Chondrocyte (in vitro differentiated cells): ENCODE results near the gene GRID2. TPM values are rescaled to one million over a fixed set of nuclear protein-coding genes. Genes with fewer than 3 reads are reported as not detected.

Experiments
- DNase-seq: peaks from one replicate; pipeline ENCODE4 v3.0.0; 2021; ENCODE audit warnings: mixed read lengths, low spot score
- H3K27ac Mint-ChIP-seq: one replicate; pipeline ENCODE4 v1.8.0; 2021; ENCODE audit warnings: mild to moderate bottlenecking, moderate library complexity, mixed read lengths; ENCODE audit not compliant: unreplicated experiment
- H3K27me3 Mint-ChIP-seq: 2 replicates; pipeline ENCODE4 v1.8.0; 2021; ENCODE audit warnings: low read depth, mixed read lengths
- H3K36me3 Mint-ChIP-seq: 2 replicates; pipeline ENCODE4 v1.8.0; 2021; ENCODE audit warnings: low read depth, mixed read lengths
- H3K4me1 Mint-ChIP-seq: 2 replicates; pipeline ENCODE4 v1.8.0; 2021; ENCODE audit warnings: low read depth, mild to moderate bottlenecking, mixed read lengths
- H3K4me3 Mint-ChIP-seq: one replicate; pipeline ENCODE4 v1.8.0; 2021; ENCODE audit warnings: mild to moderate bottlenecking, moderate library complexity, mixed read lengths; ENCODE audit not compliant: unreplicated experiment
- H3K9me3 Mint-ChIP-seq: 2 replicates; pipeline ENCODE4 v1.8.0; 2021; ENCODE audit warnings: low read depth, mixed read lengths
- total RNA-seq: library from RNA; stranded (reverse); gene quantifications from 3 replicates; pipeline ENCODE4 v1.2.1, GENCODE V29; 2021
- TF ChIP-seq, protein P1 (sequence below): fragments of 200-600 bp; sonication (generic); IDR thresholded peaks from 2 replicates; pipeline ENCODE4 v1.5.0; 2021; ENCODE audit warnings: antibody characterized with exemption, mild to moderate bottlenecking, moderate library complexity

The GRID2 gene
- total RNA-seq, 1 donor from 2014 or later: not detected

DNA sequence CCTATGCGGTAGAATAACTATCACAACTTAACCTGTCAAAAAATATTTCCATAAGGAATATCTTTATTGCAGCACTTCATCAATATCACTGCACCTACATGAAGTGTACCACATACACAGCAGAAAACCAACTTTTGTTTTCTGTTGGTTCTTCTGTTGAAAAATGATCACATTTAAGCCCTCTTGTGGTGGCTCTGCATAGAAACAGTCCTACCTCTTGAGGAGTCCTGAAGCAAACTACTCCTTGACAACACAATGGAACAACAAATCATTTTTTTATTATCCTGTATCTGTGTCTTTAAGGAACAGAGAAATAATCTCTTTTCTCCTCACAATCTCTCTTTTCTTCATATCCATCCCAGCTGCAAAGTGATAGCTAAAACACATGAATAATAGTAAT is 1484.9 kb downstream of the GRID2 start:
- Mint-ChIP-seq H3K9me3 (no peaks in the 10 kb centered on the region), H3K27me3 (peaks cover 19% of the 10 kb centered on the region), H3K27ac (no peak overlapping the region), H3K4me3 (no peak overlapping the region), H3K36me3 (no peaks in the 10 kb centered on the region), H3K4me1 (no peaks in the 10 kb centered on the region)
- TF ChIP-seq, protein P1, sequence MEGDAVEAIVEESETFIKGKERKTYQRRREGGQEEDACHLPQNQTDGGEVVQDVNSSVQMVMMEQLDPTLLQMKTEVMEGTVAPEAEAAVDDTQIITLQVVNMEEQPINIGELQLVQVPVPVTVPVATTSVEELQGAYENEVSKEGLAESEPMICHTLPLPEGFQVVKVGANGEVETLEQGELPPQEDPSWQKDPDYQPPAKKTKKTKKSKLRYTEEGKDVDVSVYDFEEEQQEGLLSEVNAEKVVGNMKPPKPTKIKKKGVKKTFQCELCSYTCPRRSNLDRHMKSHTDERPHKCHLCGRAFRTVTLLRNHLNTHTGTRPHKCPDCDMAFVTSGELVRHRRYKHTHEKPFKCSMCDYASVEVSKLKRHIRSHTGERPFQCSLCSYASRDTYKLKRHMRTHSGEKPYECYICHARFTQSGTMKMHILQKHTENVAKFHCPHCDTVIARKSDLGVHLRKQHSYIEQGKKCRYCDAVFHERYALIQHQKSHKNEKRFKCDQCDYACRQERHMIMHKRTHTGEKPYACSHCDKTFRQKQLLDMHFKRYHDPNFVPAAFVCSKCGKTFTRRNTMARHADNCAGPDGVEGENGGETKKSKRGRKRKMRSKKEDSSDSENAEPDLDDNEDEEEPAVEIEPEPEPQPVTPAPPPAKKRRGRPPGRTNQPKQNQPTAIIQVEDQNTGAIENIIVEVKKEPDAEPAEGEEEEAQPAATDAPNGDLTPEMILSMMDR: peak; percentile 74
- DNase-seq: no peak

DNA sequence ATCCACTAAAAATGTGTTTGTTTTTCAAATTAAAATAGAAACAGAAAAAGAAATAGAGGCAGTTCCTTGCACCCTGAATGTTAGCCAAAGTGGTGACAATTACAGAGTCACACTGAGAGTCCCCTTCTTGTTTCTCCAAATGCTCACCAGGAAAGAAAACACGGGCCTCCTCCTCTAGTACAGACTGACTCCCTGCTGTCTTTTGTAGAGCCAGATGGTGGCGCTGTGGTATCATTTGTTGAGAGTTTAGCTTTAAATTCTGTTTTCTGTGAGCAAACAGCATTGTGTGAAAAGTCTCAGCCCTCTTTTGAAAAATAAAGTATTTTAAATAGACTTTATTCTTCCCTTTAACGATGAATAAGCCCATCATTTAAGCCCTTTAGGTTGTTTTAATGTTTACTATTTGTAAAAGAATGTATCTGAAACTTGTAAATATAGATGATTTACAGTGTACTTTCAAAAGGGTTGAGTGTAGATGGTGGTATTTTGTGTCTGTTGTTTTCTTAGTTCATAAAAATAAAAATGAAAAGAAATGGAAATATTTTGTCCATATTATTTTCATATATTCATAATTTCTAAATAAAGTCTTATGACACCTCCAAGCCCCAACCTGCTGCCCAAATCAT is 1487.9 kb downstream of the GRID2 start:
- no peak overlapping the region for H3K27ac Mint-ChIP-seq
- H3K4me1 Mint-ChIP-seq: no peaks in the 10 kb centered on the region
- TF ChIP-seq, protein P1: peak; percentile 95
- no peaks in the 10 kb centered on the region for H3K36me3 Mint-ChIP-seq
- peaks cover 36% of the 10 kb centered on the region for H3K27me3 Mint-ChIP-seq
- no peaks in the 10 kb centered on the region for H3K9me3 Mint-ChIP-seq
- H3K4me3 Mint-ChIP-seq: no peak overlapping the region
- DNase-seq: no peak

DNA sequence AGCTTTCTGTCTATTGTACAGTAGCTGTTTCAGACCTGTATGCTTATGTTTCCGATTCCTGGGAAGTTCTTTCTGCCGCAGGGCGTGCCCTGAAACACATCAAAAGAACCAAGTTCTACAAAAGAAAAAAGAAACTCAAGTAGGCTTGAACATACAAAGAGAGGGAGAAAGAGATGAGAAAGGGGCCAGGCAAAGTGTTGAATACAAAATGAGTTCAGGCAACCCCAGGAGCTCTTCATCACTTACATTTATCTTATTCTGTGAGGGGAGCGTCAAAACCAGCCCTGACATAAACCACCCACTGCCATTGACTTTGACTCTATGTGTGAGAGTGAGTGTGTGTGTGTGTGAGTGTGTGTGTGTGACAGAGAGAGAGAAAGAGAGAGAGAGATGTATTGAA is 1498.3 kb downstream of the GRID2 start:
- H3K4me3 Mint-ChIP-seq: no peak overlapping the region
- no peaks in the 10 kb centered on the region for H3K36me3 Mint-ChIP-seq
- peaks cover 36% of the 10 kb centered on the region for H3K27me3 Mint-ChIP-seq
- DNase-seq: no peak
- no peaks in the 10 kb centered on the region for H3K9me3 Mint-ChIP-seq
- H3K27ac Mint-ChIP-seq: no peak overlapping the region
- no peaks in the 10 kb centered on the region for H3K4me1 Mint-ChIP-seq
- TF ChIP-seq, protein P1: no peak

DNA sequence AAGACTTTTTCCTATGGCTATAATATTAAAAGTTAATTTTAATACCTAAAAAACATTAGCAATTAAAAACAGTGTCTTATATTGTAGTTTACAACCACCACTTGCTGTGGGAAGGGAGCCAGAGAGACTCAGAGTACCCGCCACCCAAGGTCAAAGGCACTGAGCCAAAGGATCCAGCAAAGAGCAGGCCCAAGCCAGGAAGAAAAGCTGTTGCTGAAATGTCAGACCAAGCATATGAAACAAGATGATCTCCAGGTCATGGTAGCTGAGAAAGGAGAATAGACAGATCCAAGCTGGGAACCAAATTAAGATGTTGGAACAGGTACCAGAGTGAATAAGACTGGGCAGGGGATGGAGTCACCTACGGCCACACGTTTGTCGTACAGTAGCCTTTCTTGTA is 1506.0 kb downstream of the GRID2 start:
- DNase-seq: no peak
- no peak overlapping the region for H3K27ac Mint-ChIP-seq
- TF ChIP-seq, protein P1: no peak
- peaks cover 48% of the 10 kb centered on the region for H3K27me3 Mint-ChIP-seq
- no peaks in the 10 kb centered on the region for H3K9me3 Mint-ChIP-seq
- H3K4me1 Mint-ChIP-seq: peaks cover 3% of the 10 kb centered on the region
- no peak overlapping the region for H3K4me3 Mint-ChIP-seq
- H3K36me3 Mint-ChIP-seq: no peaks in the 10 kb centered on the region

DNA sequence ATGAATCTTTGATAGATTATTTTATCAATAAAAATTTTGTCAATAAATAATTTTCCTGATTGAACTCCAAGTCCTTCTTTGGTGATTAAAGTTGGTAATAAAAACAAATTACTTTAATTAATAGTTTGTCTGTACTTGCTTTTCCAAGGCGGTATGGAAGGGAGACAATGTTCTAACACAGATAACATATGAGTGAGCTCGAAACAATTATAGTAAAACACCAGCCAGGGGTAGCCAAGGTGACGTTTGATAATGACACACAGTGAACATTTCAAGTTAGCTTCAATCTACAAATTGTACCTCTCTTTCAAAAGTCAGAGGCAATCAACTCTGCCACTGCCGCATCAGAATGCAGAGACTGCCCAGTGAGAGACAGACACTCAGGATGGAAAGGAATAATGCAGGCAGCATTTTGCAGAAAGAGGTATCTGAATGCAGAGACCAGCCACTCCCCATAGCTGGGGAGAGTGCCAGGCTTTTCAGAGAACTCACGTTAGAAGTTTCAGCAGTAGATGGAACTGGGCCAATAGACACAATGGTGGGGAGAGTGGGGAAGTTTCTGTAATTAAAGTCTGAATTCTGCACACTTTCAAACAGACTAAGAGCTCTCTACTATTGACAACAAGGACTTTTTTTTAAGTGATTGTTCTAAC is 1506.7 kb downstream of the GRID2 start:
- TF ChIP-seq, protein P1: no peak
- Mint-ChIP-seq H3K27me3 (peaks cover 47% of the 10 kb centered on the region), H3K36me3 (no peaks in the 10 kb centered on the region), H3K4me3 (no peak overlapping the region), H3K27ac (no peak overlapping the region), H3K4me1 (peaks cover 3% of the 10 kb centered on the region), H3K9me3 (no peaks in the 10 kb centered on the region)
- no peak for DNase-seq
